DOHH2 (cell line): Measurements from ENCODE around the gene MEX3D.
"Not testable (repeated sequence)": the region's sequence is repeated elsewhere in the genome, so short reads cannot be mapped to it uniquely, and the experiment has no call there.

ENCODE experiments used
- H3F3A ChIP-seq: fragments of 200-600 bp; sonication (generic), shearing (Covaris generic); 2 replicates; pipeline ENCODE4 v1.6.0; 2016; ENCODE audit warnings: antibody characterized with exemption, mild to moderate bottlenecking; ENCODE audit not compliant: control insufficient read depth, insufficient read depth
- H3K27ac ChIP-seq: fragments of 200-600 bp; sonication (generic); 2 replicates; pipeline ENCODE4 v1.5.1; 2014; ENCODE audit warnings: low read depth, mild to moderate bottlenecking, low read length, moderate library complexity
- H3K27me3 ChIP-seq: fragments of 200-600 bp; sonication (generic); 2 replicates; pipeline ENCODE4 v1.6.1; 2014; ENCODE audit warnings: mild to moderate bottlenecking, low read length, mixed read lengths; ENCODE audit not compliant: control insufficient read depth
- H3K36me3 ChIP-seq: fragments of 200-600 bp; sonication (generic); 2 replicates; pipeline ENCODE4 v1.6.1; 2014; ENCODE audit warnings: mild to moderate bottlenecking, low read length, moderate library complexity, mixed read lengths; ENCODE audit not compliant: control insufficient read depth
- H3K4me1 ChIP-seq: fragments of 200-600 bp; sonication (generic); 2 replicates; pipeline ENCODE4 v1.6.1; 2014; ENCODE audit warnings: mild to moderate bottlenecking, low read length, mixed read lengths; ENCODE audit not compliant: control insufficient read depth
- H3K4me2 ChIP-seq: fragments of 200-600 bp; sonication (generic); 2 replicates; pipeline ENCODE4 v1.6.0; 2014; ENCODE audit warnings: mild to moderate bottlenecking, low read length, moderate library complexity
- H3K4me3 ChIP-seq: fragments of 200-600 bp; sonication (generic); 2 replicates; pipeline ENCODE4 v1.5.1; 2014; ENCODE audit warnings: mild to moderate bottlenecking, low read length, mixed read lengths
- H3K79me2 ChIP-seq: fragments of 200-600 bp; sonication (generic); 2 replicates; pipeline ENCODE4 v1.6.1; 2014; ENCODE audit warnings: mild to moderate bottlenecking, low read length, mixed read lengths; ENCODE audit not compliant: control insufficient read depth
- H3K9me2 ChIP-seq: fragments of 200-600 bp; sonication (generic); replicated peaks from 2 replicates; pipeline ENCODE4 v1.6.1; 2014; ENCODE audit warnings: mild to moderate bottlenecking, low read length, mixed read lengths; ENCODE audit not compliant: control insufficient read depth
- H3K9me3 ChIP-seq: fragments of 200-600 bp; sonication (generic); 2 replicates; pipeline ENCODE4 v1.6.1; 2014; ENCODE audit warnings: antibody characterized with exemption, low read length, mixed read lengths; ENCODE audit not compliant: control insufficient read depth, insufficient read depth
- H4K20me1 ChIP-seq: fragments of 200-600 bp; sonication (generic); 2 replicates; pipeline ENCODE4 v1.6.0; 2014; ENCODE audit warnings: low read depth, mild to moderate bottlenecking, antibody characterized with exemption, low read length, moderate library complexity; ENCODE audit not compliant: control insufficient read depth, insufficient read depth
- EZH2phosphoT487 ChIP-seq: fragments of 200-600 bp; sonication (generic); IDR thresholded peaks from 2 replicates; pipeline ENCODE4 v1.6.1; 2017; ENCODE audit warnings: borderline replicate concordance, mild to moderate bottlenecking, antibody characterized with exemption, low read length, moderate library complexity, mixed read lengths
- TF ChIP-seq, protein P1 (sequence below): fragments of 200-600 bp; sonication (generic); IDR thresholded peaks from one replicate; pipeline ENCODE4 v1.5.1; 2014; ENCODE audit warnings: antibody characterized with exemption, mild to moderate bottlenecking, low read depth, low read length; ENCODE audit not compliant: poor library complexity, severe bottlenecking

The MEX3D gene

DNA sequence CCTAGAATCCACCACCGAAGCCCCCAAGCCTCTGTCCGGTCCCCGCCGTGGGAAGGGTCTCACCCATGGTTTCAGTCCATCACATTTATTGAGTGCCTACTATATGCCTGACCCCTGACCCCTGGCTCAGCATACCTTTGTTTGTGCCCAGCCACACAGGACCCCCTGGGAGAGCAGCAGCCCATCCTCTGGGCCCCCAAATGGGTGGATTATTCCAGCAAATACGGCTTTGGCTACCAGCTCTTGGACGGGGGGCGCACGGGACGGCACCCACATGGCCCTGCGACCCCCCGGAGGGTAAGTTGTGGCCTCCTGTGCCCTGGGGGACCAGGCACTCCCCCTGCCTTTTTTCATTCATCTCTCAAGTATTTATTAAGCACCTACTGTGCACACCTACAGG is 36.5 kb downstream of the MEX3D start:
- TF ChIP-seq, protein P1, sequence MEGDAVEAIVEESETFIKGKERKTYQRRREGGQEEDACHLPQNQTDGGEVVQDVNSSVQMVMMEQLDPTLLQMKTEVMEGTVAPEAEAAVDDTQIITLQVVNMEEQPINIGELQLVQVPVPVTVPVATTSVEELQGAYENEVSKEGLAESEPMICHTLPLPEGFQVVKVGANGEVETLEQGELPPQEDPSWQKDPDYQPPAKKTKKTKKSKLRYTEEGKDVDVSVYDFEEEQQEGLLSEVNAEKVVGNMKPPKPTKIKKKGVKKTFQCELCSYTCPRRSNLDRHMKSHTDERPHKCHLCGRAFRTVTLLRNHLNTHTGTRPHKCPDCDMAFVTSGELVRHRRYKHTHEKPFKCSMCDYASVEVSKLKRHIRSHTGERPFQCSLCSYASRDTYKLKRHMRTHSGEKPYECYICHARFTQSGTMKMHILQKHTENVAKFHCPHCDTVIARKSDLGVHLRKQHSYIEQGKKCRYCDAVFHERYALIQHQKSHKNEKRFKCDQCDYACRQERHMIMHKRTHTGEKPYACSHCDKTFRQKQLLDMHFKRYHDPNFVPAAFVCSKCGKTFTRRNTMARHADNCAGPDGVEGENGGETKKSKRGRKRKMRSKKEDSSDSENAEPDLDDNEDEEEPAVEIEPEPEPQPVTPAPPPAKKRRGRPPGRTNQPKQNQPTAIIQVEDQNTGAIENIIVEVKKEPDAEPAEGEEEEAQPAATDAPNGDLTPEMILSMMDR, result no peak
- no peak for TF ChIP-seq EZH2phosphoT487
- Histone ChIP-seq H3K79me2 (no peaks in the 10 kb centered on the region), H3K9me3 (no peaks in the 10 kb centered on the region), H3K9me2 (no peaks in the 10 kb centered on the region), H4K20me1 (no peaks in the 10 kb centered on the region), H3F3A (no peaks in the 10 kb centered on the region), H3K4me2 (no peak overlapping the region), H3K4me3 (no peak overlapping the region), H3K36me3 (no peaks in the 10 kb centered on the region), H3K4me1 (no peaks in the 10 kb centered on the region), H3K27me3 (no peaks in the 10 kb centered on the region), H3K27ac (no peak overlapping the region)

DNA sequence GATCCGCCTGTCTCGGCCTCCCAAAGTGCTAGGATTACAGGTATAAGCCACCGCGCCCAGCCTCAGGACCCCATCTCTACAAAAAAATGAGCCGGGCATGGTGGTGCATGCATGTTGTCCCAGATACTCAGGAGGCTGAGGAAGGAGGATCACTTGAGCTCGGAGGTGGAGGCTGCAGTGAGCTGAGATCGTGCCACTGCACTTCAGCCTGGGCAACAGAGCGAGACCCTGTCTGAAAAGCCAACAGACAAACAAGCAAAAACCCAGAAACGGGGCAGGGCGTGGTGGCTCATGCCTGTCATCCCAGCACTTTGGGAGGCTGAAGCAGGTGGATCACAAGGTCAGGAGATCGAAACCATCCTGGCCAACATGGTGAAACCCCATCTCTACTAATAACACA is 37.3 kb downstream of the MEX3D start:
- not testable (repeated sequence) for H3K27me3 ChIP-seq, H3K4me1 ChIP-seq

DNA sequence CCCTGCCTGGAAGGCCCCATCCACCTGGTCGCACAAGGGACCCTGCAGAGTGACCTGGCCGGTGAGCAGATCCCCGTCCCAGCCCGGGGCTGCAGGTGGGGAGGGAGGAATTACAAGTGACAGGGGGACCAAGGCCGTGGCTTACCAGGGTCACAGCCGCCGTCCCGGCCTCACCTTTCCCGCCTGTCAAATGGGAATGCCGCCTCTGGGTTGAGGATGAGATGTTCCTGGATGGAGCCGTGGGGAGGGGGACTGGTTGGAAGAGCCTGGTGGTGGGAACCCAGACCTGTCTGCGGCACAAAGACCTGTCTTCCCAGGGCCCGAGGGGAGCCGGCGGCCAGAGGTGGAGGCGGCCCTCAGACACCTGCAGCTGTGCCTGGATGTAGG is 38.7 kb downstream of the MEX3D start:
- Histone ChIP-seq H3K27me3 (no peaks in the 10 kb centered on the region), H3K4me2 (no peak overlapping the region), H3K4me3 (no peak overlapping the region), H3K9me2 (no peaks in the 10 kb centered on the region), H3F3A (no peaks in the 10 kb centered on the region), H4K20me1 (no peaks in the 10 kb centered on the region), H3K9me3 (no peaks in the 10 kb centered on the region), H3K27ac (no peak overlapping the region), H3K79me2 (no peaks in the 10 kb centered on the region), H3K36me3 (no peaks in the 10 kb centered on the region), H3K4me1 (no peaks in the 10 kb centered on the region)
- TF ChIP-seq, protein P1, result no peak
- TF ChIP-seq EZH2phosphoT487, result no peak

More for the DNA sequence above, 37.3 kb downstream of the MEX3D start:
- H3K9me2 ChIP-seq, H3K4me3 ChIP-seq, H3K79me2 ChIP-seq, H4K20me1 ChIP-seq, H3K36me3 ChIP-seq, H3K4me2 ChIP-seq, H3F3A ChIP-seq, H3K9me3 ChIP-seq, H3K27ac ChIP-seq: not testable (repeated sequence)

DNA sequence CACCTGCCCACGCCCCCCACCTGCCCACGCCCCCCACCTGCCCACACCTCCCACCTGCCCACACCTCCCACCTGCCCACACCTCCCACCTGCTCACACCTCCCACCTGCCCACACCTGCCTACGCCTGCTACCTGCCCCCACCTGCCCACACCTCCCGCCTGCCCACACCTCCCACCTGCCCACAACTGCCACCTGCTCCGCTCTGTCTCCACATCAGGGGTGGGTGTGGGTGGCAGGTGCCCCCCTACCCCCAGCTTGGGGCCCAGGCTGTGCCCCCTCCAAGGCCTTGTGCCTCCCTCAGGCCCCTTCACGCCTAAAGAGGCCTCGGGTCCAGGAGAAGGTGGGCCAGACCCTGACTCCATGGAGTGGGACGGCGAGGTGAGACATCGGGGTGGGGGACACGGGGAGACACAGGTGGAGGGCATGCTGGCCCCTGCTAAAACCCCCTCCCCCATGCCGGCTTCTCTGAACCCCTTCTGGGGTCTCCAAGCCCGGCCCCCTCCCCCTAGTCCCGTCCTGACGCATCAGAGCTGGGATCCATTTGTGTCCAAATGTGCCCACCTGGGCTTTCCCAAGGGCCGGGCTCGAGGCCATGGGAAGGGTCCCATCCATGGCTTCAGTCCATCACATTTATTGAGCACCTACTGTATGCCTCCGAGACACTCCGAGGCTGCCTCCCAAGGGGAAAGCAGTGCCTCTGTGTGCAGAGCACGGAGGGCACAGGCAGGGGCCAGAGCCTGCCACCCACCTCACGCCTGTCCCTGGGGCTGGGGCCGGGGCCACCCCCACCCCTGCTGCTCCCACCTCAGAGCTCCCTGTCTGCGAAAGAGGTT is 39.3 kb downstream of the MEX3D start:
- H3K4me2 ChIP-seq, result no peak overlapping the region
- H3K36me3 ChIP-seq, result no peaks in the 10 kb centered on the region
- H4K20me1 ChIP-seq, result no peaks in the 10 kb centered on the region
- H3K9me2 ChIP-seq, result no peaks in the 10 kb centered on the region
- no peak for TF ChIP-seq EZH2phosphoT487
- TF ChIP-seq, protein P1, result no peak
- no peaks in the 10 kb centered on the region for H3K27me3 ChIP-seq
- no peaks in the 10 kb centered on the region for H3K79me2 ChIP-seq
- no peak overlapping the region for H3K4me3 ChIP-seq
- no peaks in the 10 kb centered on the region for H3K9me3 ChIP-seq
- H3K27ac ChIP-seq, result no peak overlapping the region
- H3K4me1 ChIP-seq, result no peaks in the 10 kb centered on the region
- no peaks in the 10 kb centered on the region for H3F3A ChIP-seq
